KOPT-K1 (cell line): ENCODE measurements around the gene EPHA10.
"Not testable (repeated sequence)": the region's sequence is repeated elsewhere in the genome, so short reads cannot be mapped to it uniquely, and the experiment has no call there.

ENCODE experiments used
- H3K27ac ChIP-seq: fragments of 200-600 bp; sonication (generic); 2 replicates; pipeline ENCODE4 v1.5.1; 2016; ENCODE audit warnings: antibody characterized with exemption, mild to moderate bottlenecking, low read depth, low read length; ENCODE audit not compliant: poor library complexity, severe bottlenecking
- H3K36me3 ChIP-seq: fragments of 200-600 bp; sonication (generic); 2 replicates; pipeline ENCODE4 v1.5.1; 2017; ENCODE audit warnings: antibody characterized with exemption, mild to moderate bottlenecking, low read length, moderate library complexity; ENCODE audit not compliant: insufficient read depth
- H3K9me3 ChIP-seq: fragments of 200-600 bp; sonication (generic); 2 replicates; pipeline ENCODE4 v1.5.1; 2017; ENCODE audit warnings: antibody characterized with exemption, low read length, mild to moderate bottlenecking; ENCODE audit not compliant: insufficient read depth, poor library complexity, severe bottlenecking

The EPHA10 gene

GRCh38 chr1:37755290-37755689, 9.6 kb downstream of the EPHA10 start:
- H3K36me3 ChIP-seq, result no peaks in the 10 kb centered on the region
- no peak overlapping the region for H3K27ac ChIP-seq
- H3K9me3 ChIP-seq, result peaks cover 4% of the 10 kb centered on the region

GRCh38 chr1:37753473-37754321, 11.2 kb downstream of the EPHA10 start:
- Histone ChIP-seq H3K9me3 (peaks cover 4% of the 10 kb centered on the region), H3K27ac (no peak overlapping the region), H3K36me3 (no peaks in the 10 kb centered on the region)

- Histone ChIP-seq H3K36me3 (no peaks in the 10 kb centered on the region), H3K27ac (no peak overlapping the region), H3K9me3 (peaks cover 4% of the 10 kb centered on the region)
Measured at GRCh38 chr1:37752583-37753471, 12.1 kb downstream of the EPHA10 start.

- Histone ChIP-seq H3K27ac (no peak overlapping the region), H3K36me3 (no peaks in the 10 kb centered on the region), H3K9me3 (peaks cover under 1% of the 10 kb centered on the region)
Measured at GRCh38 chr1:37752213-37752582, 12.7 kb downstream of the EPHA10 start.

GRCh38 chr1:37748565-37748964, 16.4 kb downstream of the EPHA10 start:
- Histone ChIP-seq H3K27ac (no peak overlapping the region), H3K9me3 (peaks cover 7% of the 10 kb centered on the region), H3K36me3 (no peaks in the 10 kb centered on the region)

GRCh38 chr1:37746806-37747205, 18.1 kb downstream of the EPHA10 start:
- Histone ChIP-seq H3K9me3 (peaks cover 7% of the 10 kb centered on the region), H3K27ac (no peak overlapping the region), H3K36me3 (no peaks in the 10 kb centered on the region)

- Histone ChIP-seq H3K27ac (no peak overlapping the region), H3K9me3 (peaks cover under 1% of the 10 kb centered on the region), H3K36me3 (no peaks in the 10 kb centered on the region)
Measured at GRCh38 chr1:37741662-37742061, 23.3 kb downstream of the EPHA10 start.

- no peaks in the 10 kb centered on the region for H3K36me3 ChIP-seq
Measured at GRCh38 chr1:37741130-37741529, 23.8 kb downstream of the EPHA10 start.

GRCh38 chr1:37739222-37739621, 25.7 kb downstream of the EPHA10 start:
- no peak overlapping the region for H3K27ac ChIP-seq
- no peaks in the 10 kb centered on the region for H3K9me3 ChIP-seq
- no peaks in the 10 kb centered on the region for H3K36me3 ChIP-seq

More at GRCh38 chr1:37741130-37741529, 23.8 kb downstream of the EPHA10 start:
- Histone ChIP-seq H3K27ac (no peak overlapping the region), H3K9me3 (no peaks in the 10 kb centered on the region)

GRCh38 chr1:37738619-37739018, 26.3 kb downstream of the EPHA10 start:
- not testable (repeated sequence) for H3K9me3 ChIP-seq, H3K27ac ChIP-seq, H3K36me3 ChIP-seq

- H3K36me3 ChIP-seq, H3K27ac ChIP-seq, H3K9me3 ChIP-seq: not testable (repeated sequence)
Measured at GRCh38 chr1:37737975-37738374, 26.9 kb downstream of the EPHA10 start.

GRCh38 chr1:37734629-37735591, 30.0 kb downstream of the EPHA10 start:
- no peak overlapping the region for H3K27ac ChIP-seq
- no peaks in the 10 kb centered on the region for H3K9me3 ChIP-seq
- H3K36me3 ChIP-seq, result no peaks in the 10 kb centered on the region

- no peak overlapping the region for H3K27ac ChIP-seq
- H3K9me3 ChIP-seq, result no peaks in the 10 kb centered on the region
- H3K36me3 ChIP-seq, result no peaks in the 10 kb centered on the region
Measured at GRCh38 chr1:37732111-37732780, 32.7 kb downstream of the EPHA10 start.

GRCh38 chr1:37731312-37732019, 33.5 kb downstream of the EPHA10 start:
- Histone ChIP-seq H3K27ac (no peak overlapping the region), H3K9me3 (no peaks in the 10 kb centered on the region), H3K36me3 (no peaks in the 10 kb centered on the region)
